ENCODE results near the gene C2orf81.

DNA sequence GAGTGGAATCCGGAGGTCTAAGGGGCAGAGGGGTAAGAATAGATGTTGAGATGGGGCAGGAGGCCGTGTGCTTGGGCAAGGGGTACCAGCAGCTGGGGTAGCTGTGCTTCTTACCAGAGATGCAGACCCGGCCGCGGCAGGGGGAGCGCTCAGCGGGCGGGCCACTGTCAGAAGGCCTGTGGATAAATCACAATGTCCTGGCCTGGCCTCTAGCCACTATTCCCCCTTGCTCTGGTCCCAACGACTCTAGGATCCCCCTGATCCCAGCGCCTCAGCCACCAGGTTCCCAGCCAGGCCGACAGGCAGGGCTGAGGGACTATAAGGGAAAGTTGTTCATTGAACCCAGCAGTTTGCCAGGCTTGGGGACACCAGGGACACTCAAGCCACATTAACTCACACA lies 9.1 kb upstream of the C2orf81 start:
- TF ChIP-seq EZH2 (IDR thresholded peaks at IDR 0.05): no peak
- TF ChIP-seq CTCF (IDR thresholded peaks at IDR 0.05): no peak
